Measurements from ENCODE around the gene TMCO4.
"Not testable (repeated sequence)": the region's sequence is repeated elsewhere in the genome, so short reads cannot be mapped to it uniquely, and the experiment has no call there.

- not testable (repeated sequence) for TF ChIP-seq ZBTB21, SP2 (tag by site-specific recombination; IDR thresholded peaks at IDR 0.05)
These were observed 160.5 kb downstream of the TMCO4 start for GRCh38 chr1:19639228-19639627.
